Duodenal mucosa (tissue), 2 donors: ENCODE measurements around the gene SLC39A11.
"Not testable (repeated sequence)": the region's sequence is repeated elsewhere in the genome, so short reads cannot be mapped to it uniquely, and the experiment has no call there.

Experiments
- H3K27ac ChIP-seq: one replicate; pipeline ENCODE4 v1.7.0; 2013; ENCODE audit warnings: low read depth, low read length
- H3K27me3 ChIP-seq, 2 donors: one replicate each; pipeline ENCODE4 v1.7.0; 2013; ENCODE audit warnings: low read length in 2 of 2, control low read depth in 1 of 2; ENCODE audit not compliant: insufficient read depth in 2 of 2, control insufficient read depth in 1 of 2
- H3K36me3 ChIP-seq, 2 donors: one replicate each; pipeline ENCODE4 v1.7.0; 2013; ENCODE audit warnings: low read length in 2 of 2, control low read depth in 1 of 2; ENCODE audit not compliant: insufficient read depth in 2 of 2, control insufficient read depth in 1 of 2
- H3K4me1 ChIP-seq, 2 donors: one replicate each; pipeline ENCODE4 v1.7.0; 2013; ENCODE audit warnings: low read length in 2 of 2, control low read depth in 1 of 2; ENCODE audit not compliant: insufficient read depth in 2 of 2, control insufficient read depth in 1 of 2
- H3K4me3 ChIP-seq, 2 donors: one replicate each; pipeline ENCODE4 v1.7.0; 2013; ENCODE audit warnings: low read length in 2 of 2, low read depth in 1 of 2
- H3K9ac ChIP-seq, 2 donors: one replicate each; pipeline ENCODE4 v1.7.0; 2013; ENCODE audit warnings: low read length in 2 of 2, low read depth in 1 of 2
- H3K9me3 ChIP-seq, 2 donors: one replicate each; pipeline ENCODE4 v1.7.0; 2013; ENCODE audit warnings: low read length in 2 of 2, control low read depth in 1 of 2; ENCODE audit not compliant: control insufficient read depth in 1 of 2

The SLC39A11 gene

DNA sequence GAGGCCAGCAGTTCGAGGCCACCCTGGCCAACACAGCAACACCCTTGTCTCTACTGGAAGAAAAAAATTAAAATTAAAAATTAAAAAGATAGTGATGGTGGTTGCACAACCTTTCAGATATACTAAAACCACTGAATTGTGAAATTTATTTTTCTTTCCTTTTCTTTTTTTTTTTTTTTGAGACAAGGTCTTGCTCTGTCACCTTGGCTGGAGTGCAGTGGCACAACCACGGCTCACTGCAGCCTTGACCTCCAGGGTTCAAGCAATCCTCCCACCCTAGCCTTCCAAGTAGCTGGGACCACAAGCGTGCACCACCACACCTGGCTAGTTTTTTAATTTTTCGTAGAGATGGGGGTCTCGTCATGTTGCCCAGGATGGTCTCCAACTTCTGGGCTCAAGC lies 254.4 kb downstream of the SLC39A11 start:
- Histone ChIP-seq H3K27ac (no peak overlapping the region), H3K4me1 (no peaks in the 10 kb centered on the region), H3K9ac (no peak overlapping the region), H3K4me3 (no peak overlapping the region), H3K27me3 (no peaks in the 10 kb centered on the region), H3K36me3 (peaks cover 7 to 17% of the 10 kb centered on the region in 2 donors), H3K9me3 (peaks cover 0 to 5% of the 10 kb centered on the region in 2 donors)

DNA sequence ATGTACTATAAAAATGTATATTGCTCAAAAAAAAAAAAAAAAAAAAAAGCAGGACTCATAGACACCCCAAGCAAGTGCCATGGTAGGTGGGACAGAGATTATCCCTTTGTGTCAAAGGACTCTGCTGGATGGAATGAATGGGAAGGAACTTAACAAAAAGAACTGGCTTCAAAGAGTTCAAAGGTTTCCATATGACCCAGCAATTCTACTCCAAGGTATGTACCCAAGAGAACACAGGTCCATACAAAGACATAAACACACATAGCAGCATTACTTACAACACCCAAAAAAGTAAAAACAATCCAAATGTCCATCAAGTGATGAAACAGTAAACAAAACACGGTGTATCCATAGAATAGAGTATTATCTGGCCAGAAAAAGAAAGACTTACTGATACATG lies 255.2 kb downstream of the SLC39A11 start:
- Histone ChIP-seq H3K27me3 (no peaks in the 10 kb centered on the region), H3K27ac (no peak overlapping the region), H3K4me3 (no peak overlapping the region), H3K9ac (no peak overlapping the region), H3K36me3 (peaks cover 7 to 17% of the 10 kb centered on the region in 2 donors), H3K4me1 (no peaks in the 10 kb centered on the region), H3K9me3 (peaks cover 0 to 5% of the 10 kb centered on the region in 2 donors)

DNA sequence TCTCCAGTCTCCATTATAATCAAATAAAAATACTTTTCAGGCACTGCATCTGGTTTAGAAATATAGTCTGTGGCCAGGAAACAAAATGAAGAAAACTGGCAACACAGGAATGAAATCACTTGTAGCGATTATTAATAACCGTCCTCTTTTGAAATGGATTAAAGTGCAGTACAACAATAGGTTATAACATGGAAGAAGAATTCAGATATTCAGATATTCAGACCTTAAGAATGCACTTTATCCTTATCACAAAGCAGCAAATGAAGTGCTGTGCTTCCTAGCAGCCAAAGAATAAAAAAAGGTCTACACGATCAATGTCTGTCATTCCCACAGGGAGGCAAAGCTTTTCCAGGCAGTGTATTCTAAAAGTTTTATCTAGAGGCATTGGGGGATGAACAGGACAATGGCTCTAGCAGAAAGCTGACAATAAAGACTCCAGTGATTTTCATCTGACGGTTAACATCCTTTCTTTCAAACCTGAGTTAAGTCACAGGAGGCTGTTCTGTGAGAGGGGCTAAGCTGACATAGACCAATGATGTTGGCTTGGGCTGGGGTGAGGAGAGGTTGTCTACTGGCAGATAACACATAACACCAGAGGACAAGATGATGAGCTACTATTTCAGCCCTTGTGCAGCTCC lies 259.2 kb downstream of the SLC39A11 start:
- no peaks in the 10 kb centered on the region for H3K9me3 ChIP-seq
- no peaks in the 10 kb centered on the region for H3K4me1 ChIP-seq
- peaks cover 0 to 5% of the 10 kb centered on the region in 2 donors for H3K36me3 ChIP-seq
- H3K27me3 ChIP-seq: no peaks in the 10 kb centered on the region
- H3K4me3 ChIP-seq: no peak overlapping the region
- no peak overlapping the region for H3K27ac ChIP-seq
- no peak overlapping the region for H3K9ac ChIP-seq

DNA sequence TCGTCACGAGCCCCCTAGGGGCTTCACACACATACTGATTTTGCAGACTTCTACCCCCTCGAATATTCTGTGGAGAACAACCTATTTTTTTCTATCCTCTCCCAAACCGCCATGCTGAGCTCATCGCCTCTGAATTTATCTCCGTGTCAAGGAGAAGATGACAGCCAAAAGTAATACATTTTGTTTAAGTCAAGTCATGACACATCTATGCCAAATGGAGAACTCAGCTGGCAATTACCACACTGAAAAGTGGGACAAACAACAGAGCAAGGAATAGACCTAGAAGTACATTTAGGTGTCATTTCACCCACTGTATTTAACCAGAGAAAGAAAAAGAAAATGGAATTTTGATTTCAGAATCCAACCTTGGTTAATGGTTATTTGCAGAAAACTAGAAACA lies 260.2 kb downstream of the SLC39A11 start:
- H3K4me1 ChIP-seq: no peaks in the 10 kb centered on the region
- H3K36me3 ChIP-seq: peaks cover 0 to 5% of the 10 kb centered on the region in 2 donors
- H3K27ac ChIP-seq: no peak overlapping the region
- no peaks in the 10 kb centered on the region for H3K27me3 ChIP-seq
- no peak overlapping the region for H3K4me3 ChIP-seq
- no peaks in the 10 kb centered on the region for H3K9me3 ChIP-seq
- H3K9ac ChIP-seq: no peak overlapping the region

DNA sequence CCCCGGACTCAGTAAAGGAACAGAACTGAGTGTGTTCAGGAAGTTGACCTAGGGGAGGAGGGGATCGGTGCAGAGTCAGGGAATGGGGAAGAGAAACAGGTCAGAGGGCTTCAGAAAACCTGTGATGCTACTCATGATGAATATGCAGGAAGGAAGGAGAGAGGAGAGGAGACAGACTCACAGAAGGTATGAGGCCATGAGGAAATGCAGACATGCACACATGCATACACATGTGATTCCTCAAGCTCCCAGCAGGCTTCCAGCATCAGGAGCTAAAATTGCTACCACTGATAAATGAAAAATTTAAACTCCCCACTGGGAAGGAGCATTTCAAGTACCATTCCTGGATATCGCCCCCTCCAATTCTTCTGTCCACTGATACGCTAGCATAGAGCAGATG lies 262.6 kb downstream of the SLC39A11 start:
- Histone ChIP-seq H3K4me3 (no peak overlapping the region), H3K4me1 (no peaks in the 10 kb centered on the region), H3K9ac (no peak overlapping the region), H3K36me3 (peaks cover 4% of the 10 kb centered on the region in 2 donors), H3K27me3 (no peaks in the 10 kb centered on the region), H3K9me3 (peaks cover 7 to 13% of the 10 kb centered on the region in 2 donors), H3K27ac (no peak overlapping the region)

DNA sequence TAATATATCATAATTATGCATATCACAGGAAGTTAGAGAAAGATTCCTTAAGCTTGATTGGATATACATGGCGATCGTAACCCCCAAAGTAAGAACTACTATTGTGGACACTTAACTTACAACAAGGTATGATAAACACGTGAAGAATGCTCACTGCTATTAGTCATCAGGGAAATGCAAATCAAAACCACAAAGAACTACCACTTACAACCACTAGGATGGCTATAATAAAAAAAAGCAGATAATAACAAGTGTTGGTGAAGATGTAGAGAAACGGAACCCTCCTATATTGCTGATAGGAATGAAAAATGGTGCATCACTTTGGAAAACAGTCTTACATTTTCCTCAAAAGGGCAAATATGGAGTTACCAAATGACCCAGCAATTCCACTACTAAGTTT lies 265.9 kb downstream of the SLC39A11 start:
- Histone ChIP-seq H3K4me1 (no peaks in the 10 kb centered on the region), H3K27ac (no peak overlapping the region), H3K9ac (no peak overlapping the region), H3K4me3 (no peak overlapping the region), H3K27me3 (no peaks in the 10 kb centered on the region), H3K9me3 (peaks cover 7 to 22% of the 10 kb centered on the region in 2 donors), H3K36me3 (peaks cover 4% of the 10 kb centered on the region in 2 donors)

DNA sequence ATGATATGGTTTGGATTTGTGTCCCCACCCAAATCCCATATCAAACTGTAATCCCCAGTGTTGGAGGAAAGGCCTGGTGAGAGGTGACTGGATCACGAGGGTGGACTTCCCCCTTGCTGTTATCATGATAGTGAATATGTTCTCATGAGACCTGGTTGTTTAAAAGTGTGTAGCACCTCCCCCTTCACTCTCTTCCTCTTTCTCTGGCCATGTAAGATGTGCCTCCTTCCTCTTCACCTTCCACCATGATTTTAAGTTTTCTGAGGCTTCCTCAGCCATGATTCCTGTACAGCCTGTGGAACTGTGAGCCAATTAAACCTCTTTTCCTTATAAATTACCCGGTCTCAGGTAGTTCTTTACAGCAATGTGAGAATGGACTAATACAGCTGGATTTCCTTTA lies 266.4 kb downstream of the SLC39A11 start:
- H3K9me3 ChIP-seq: peaks cover 7 to 22% of the 10 kb centered on the region in 2 donors
- not testable (repeated sequence) for H3K27me3 ChIP-seq, H3K36me3 ChIP-seq, H3K27ac ChIP-seq, H3K4me3 ChIP-seq, H3K9ac ChIP-seq, H3K4me1 ChIP-seq

DNA sequence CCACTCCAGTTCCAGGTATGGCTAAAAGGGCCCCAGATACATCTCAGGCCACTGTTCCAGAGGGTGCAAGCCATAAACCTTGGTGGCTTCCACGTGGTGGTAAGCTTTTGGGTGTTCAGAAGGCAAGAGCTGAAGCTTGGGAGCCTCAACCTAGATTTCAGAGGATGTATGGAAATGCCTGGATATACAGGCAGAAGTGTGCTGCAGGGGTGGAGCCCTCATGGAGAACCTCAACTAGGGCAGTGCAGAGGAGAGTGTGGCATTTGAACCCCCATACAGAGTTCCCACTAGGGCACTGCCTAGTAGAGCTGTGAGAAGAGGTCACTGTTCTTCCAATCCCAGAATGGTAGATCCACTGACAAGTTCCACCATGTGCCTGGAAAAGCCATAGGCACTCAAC lies 267.3 kb downstream of the SLC39A11 start:
- H3K27me3 ChIP-seq: no peaks in the 10 kb centered on the region
- H3K36me3 ChIP-seq: peaks cover 4% of the 10 kb centered on the region in 2 donors
- no peaks in the 10 kb centered on the region for H3K4me1 ChIP-seq
- H3K27ac ChIP-seq: no peak overlapping the region
- no peak overlapping the region for H3K4me3 ChIP-seq
- H3K9ac ChIP-seq: no peak overlapping the region
- H3K9me3 ChIP-seq: peaks cover 7 to 22% of the 10 kb centered on the region in 2 donors

DNA sequence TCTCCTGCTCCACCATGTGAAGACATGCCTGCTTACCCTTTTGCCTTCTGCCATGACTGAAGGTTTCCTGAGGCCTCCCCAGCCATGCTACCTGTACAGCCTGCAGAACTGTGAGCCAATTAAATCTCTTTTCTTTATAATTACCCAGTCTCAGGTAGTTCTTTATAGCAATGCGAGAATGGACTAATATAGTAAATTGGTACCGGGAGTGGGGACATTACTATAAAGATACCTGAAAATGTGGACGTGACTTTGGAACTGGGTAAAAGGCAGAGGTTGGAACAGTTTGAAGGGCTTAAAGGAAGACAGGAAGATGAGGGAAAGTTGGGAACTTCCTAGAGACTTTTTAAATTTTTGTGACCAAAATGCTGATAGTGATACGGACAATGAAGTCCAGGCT lies 268.2 kb downstream of the SLC39A11 start:
- peaks cover 7 to 22% of the 10 kb centered on the region in 2 donors for H3K9me3 ChIP-seq
- not testable (repeated sequence) for H3K36me3 ChIP-seq, H3K4me1 ChIP-seq

DNA sequence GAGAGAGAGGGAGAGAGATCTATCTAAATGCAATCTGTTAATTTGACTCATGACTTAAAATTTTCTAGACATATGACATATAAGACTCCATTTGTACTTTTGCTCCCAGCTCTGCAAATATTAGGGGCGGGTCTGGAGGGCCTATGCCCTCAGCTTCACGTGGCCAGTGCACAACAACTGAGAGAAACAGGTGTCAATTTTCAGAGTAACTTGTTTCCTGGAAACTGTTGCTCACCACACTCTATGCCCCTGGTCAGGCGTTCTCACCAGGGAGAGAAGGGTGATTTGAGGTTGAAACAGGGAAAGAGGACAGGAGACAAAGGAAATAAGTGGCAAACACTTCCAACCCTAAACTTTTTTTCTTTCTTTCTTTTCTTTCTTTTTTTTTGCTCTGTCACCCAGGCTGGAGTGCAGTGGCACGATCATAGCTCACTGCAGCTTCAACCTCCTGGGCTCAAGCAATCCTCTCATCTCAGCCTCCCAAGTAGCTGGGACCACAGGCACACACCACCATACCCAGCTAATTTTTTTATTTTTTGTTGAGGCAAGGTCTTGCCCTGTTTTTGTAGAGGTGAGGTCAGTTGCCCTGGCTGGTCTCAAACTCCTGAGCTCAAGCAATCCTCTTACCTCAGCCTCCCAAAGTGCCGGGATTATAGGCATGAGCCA lies 270.0 kb downstream of the SLC39A11 start:
- H3K36me3 ChIP-seq: peaks cover 4 to 13% of the 10 kb centered on the region in 2 donors
- H3K4me1 ChIP-seq: no peaks in the 10 kb centered on the region
- H3K9ac ChIP-seq: no peak overlapping the region
- no peaks in the 10 kb centered on the region for H3K27me3 ChIP-seq
- no peak overlapping the region for H3K27ac ChIP-seq
- no peak overlapping the region for H3K4me3 ChIP-seq
- peaks cover 7 to 22% of the 10 kb centered on the region in 2 donors for H3K9me3 ChIP-seq

More for the DNA sequence above, 268.2 kb downstream of the SLC39A11 start:
- H3K27me3 ChIP-seq, H3K9ac ChIP-seq, H3K4me3 ChIP-seq, H3K27ac ChIP-seq: not testable (repeated sequence)
